Heart left ventricle (tissue), 16 donors: Measurements from ENCODE around the gene FANCI. TPM values are rescaled to one million over a fixed set of nuclear protein-coding genes. Genes with fewer than 3 reads are reported as not detected.

Experiments
- ATAC-seq, 4 donors: fragments of 200-7000 bp; cut with Tn5 transposase; one replicate each; pipeline ENCODE4 v1.9.1; 2020 to 2022; ENCODE audit warnings: moderate library complexity in 4 of 4, mild to moderate bottlenecking in 3 of 4, moderate number of reproducible peaks in 1 of 4
- DNase-seq, 5 donors: peaks; one replicate each; pipeline ENCODE4 v3.0.0-alpha.2; 2020
- H3K27ac ChIP-seq, 12 donors: fragments of 200-600 bp; sonication (generic) in 4 of 12; one replicate each; pipeline versions ENCODE4 v1.5.0 to v1.8.0; 2016 to 2022; ENCODE audit warnings: mild to moderate bottlenecking in 2 of 12
- H3K27me3 ChIP-seq, 9 donors: fragments of 200-600 bp; sonication (generic) in 2 of 9; one replicate each; pipeline versions ENCODE4 v1.5.1 to v1.8.0; 2016 to 2022; ENCODE audit warnings: mild to moderate bottlenecking in 3 of 9
- H3K36me3 ChIP-seq, 9 donors: fragments of 200-600 bp; sonication (generic) in 2 of 9; one replicate each; pipeline versions ENCODE4 v1.5.0 to v1.8.0; 2018 to 2022; ENCODE audit warnings: mild to moderate bottlenecking in 2 of 9
- H3K4me1 ChIP-seq, 12 donors: fragments of 200-600 bp; sonication (generic) in 4 of 12; one replicate each; pipeline versions ENCODE4 v1.5.0 to v1.8.0; 2016 to 2022; ENCODE audit warnings: mild to moderate bottlenecking in 3 of 12
- H3K4me3 ChIP-seq, 12 donors: fragments of 200-600 bp; sonication (generic) in 4 of 12; one replicate each; pipeline versions ENCODE4 v1.5.0 to v1.8.0; 2017 to 2022; ENCODE audit warnings: mild to moderate bottlenecking in 9 of 12, moderate library complexity in 4 of 12
- H3K9me3 ChIP-seq, 12 donors: fragments of 200-600 bp; sonication (generic) in 4 of 12; one replicate each; pipeline versions ENCODE4 v1.5.0 to v1.8.0; 2016 to 2022; ENCODE audit warnings: mild to moderate bottlenecking in 1 of 12
- POLR2A ChIP-seq, 2 donors: fragments of 450-650 bp; IDR thresholded peaks; one replicate each; pipeline ENCODE4 v1.6.1; 2017; ENCODE audit warnings: antibody characterized with exemption in 2 of 2, mild to moderate bottlenecking in 2 of 2, moderate library complexity in 2 of 2
- WGBS, 4 donors: extraction: QIAGEN DNeasy Blood & Tissue Kit in 2 of 4; methylation state at CpG; one replicate each; pipeline versions ENCODE4 v1.1.5 to v1.1.7; 2013 to 2018; 5-methylcytosine and 5-hydroxymethylcytosine counted together
- intact Hi-C, 10 donors: fragments of 100-400 bp; cut with DNase I; formaldehyde crosslinking; loops; one replicate each; pipeline versions ENCODE4 v1.11.1 to v1.14.2; 2022
- polyA plus RNA-seq, 2 donors: library from polyadenylated mRNA; stranded (reverse); fragments of 200-250 nt; gene quantifications; one replicate each; pipeline ENCODE4 v1.2.3, GENCODE V29; 2013
- total RNA-seq, 9 donors: library from RNA; depleted of rRNA in 2 of 9; stranded (reverse); fragments of >200 nt in 2 of 9; fragmentation: NEBNext Ultra II Directional in 3 of 9; extraction: Animal tissue kit (Norgen Biotek cat#: 25700) in 3 of 9; gene quantifications; one replicate each; pipeline versions ENCODE4 v1.1.0 to v1.2.4, GENCODE V29; 2016 to 2023
- TF ChIP-seq, protein P1 (sequence below), 12 donors: fragments of 200-600 bp; sonication (generic) in 4 of 12; IDR thresholded peaks; one replicate each; pipeline versions ENCODE4 v1.5.0 to v1.8.0; 2018 to 2022; ENCODE audit warnings: antibody characterized with exemption in 12 of 12, mild to moderate bottlenecking in 5 of 12
- donor health status: ischemic (EF 13 %, LVEDD 7.1; RV severe dilation, severe dysfunction).
- donor health status: healthy with polysubstance abuse.
- donor health status: DM: no; HTN: yes; CAD: no.
- donor health status: DM: no; HTN: no; CAD: no.
- donor health status: ischemic (EF 25% LVEDD 6.9; RV normal size, moderate dysfunction).
- donor health status: ischemic (EF 25% LVEDD 5.7; RV mildly dilated, moderate dysfunction).
- donor health status: healthy.
- donor health status: DM: yes; HTN: yes; CAD: no.
- donor health status: ischemic (EF 35%, LVEDD 5.7; RV mildly dilated, moderate dysfunction).
- donor health status: nonischemic (EF 11% LVEDD 7.7; RV severe dilation, severe dysfunction).
- donor health status: DM: yes; HTN: yes; CAD: no.
- donor health status: PGD.
- donor health status: ischemic (EF 29% LVEDD 5.4; RV normal size, mild dysfunction).
- donor health status: nonischemic (EF 23%, LVEDD 6.1; RV moderate dilation, normal function).

Gene FANCI
- total and polyA plus RNA-seq, 11 donors: 0.42 to 10.3 (median 1.9) TPM

DNA sequence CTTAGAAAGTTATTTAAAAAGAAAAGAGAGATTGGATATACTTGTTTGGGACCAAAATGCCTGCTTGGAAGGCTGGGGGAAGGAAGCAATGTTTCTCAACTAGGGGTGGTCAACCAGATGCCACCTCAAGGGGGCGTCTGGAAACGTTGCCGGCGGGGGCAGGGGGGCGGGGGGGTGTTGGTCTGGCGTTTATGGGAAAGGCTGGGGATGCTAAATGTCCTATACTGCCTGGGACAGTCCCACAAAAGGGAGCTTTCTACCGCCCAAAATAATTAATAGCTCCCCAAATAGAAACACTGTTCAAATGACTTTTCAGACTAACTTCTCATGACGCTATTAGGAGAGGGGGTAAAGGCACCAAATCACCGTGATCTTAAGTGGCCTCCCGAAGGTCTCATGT, 88.7 kb downstream of the FANCI start:
- TF ChIP-seq, protein P1, sequence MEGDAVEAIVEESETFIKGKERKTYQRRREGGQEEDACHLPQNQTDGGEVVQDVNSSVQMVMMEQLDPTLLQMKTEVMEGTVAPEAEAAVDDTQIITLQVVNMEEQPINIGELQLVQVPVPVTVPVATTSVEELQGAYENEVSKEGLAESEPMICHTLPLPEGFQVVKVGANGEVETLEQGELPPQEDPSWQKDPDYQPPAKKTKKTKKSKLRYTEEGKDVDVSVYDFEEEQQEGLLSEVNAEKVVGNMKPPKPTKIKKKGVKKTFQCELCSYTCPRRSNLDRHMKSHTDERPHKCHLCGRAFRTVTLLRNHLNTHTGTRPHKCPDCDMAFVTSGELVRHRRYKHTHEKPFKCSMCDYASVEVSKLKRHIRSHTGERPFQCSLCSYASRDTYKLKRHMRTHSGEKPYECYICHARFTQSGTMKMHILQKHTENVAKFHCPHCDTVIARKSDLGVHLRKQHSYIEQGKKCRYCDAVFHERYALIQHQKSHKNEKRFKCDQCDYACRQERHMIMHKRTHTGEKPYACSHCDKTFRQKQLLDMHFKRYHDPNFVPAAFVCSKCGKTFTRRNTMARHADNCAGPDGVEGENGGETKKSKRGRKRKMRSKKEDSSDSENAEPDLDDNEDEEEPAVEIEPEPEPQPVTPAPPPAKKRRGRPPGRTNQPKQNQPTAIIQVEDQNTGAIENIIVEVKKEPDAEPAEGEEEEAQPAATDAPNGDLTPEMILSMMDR (IDR thresholded peaks at IDR 0.05): peak in 8 of 12 donors; percentile 22 to 49 (median 34)
- no peak for TF ChIP-seq POLR2A (IDR thresholded peaks at IDR 0.05)
- no peaks in the 10 kb centered on the region for H3K27me3 ChIP-seq
- intact Hi-C loops: loop anchor here in 2 of 10 donors (10.0 kb wide), 2 partner anchors 242 to 418 kb away; partner anchors contain the start of genes MFGE8 (in 1 of the 2) and TICRR (in 1 of the 2)
- H3K27ac ChIP-seq: no peak overlapping the region
- H3K9me3 ChIP-seq: no peaks in the 10 kb centered on the region
- H3K4me3 ChIP-seq: peak overlapping the region in 6 of 12 donors; percentile 3 to 97 (median 86)
- peaks cover 6 to 71% (median 51%) of the 10 kb centered on the region in 12 donors for H3K4me1 ChIP-seq
- DNase-seq (no peak), ATAC-seq (no peak)
- 23 to 42% (median 31%) methylated on average over 10 of the region's 10 CpGs for WGBS, 4 donors
- H3K36me3 ChIP-seq: peaks cover 0 to 63% (median 59%) of the 10 kb centered on the region in 9 donors

- H3K4me3 ChIP-seq: peak overlapping the region; percentile 60 to 97 (median 82)
- H3K27me3 ChIP-seq: no peaks in the 10 kb centered on the region
- H3K4me1 ChIP-seq: peaks cover 6 to 68% (median 51%) of the 10 kb centered on the region in 12 donors
- no peaks in the 10 kb centered on the region for H3K9me3 ChIP-seq
- no peak for ATAC-seq
- 77 to 91% (median 88%) methylated on average over 32 to 57 of the region's 57 CpGs for WGBS, 4 donors
- H3K36me3 ChIP-seq: peaks cover 0 to 55% (median 51%) of the 10 kb centered on the region in 9 donors
- TF ChIP-seq, protein P1 (IDR thresholded peaks at IDR 0.05): no peak
- peak overlapping the region in 3 of 12 donors; percentile 94 to 95 (median 94) for H3K27ac ChIP-seq
- peak in 1 of 5 donors; percentile 64 for DNase-seq
- intact Hi-C loops: loop anchor here in 2 of 10 donors (10.0 kb wide), 2 partner anchors 242 to 418 kb away; partner anchors contain the start of genes MFGE8 (in 1 of the 2) and TICRR (in 1 of the 2)
Measured at GRCh38 chr15:89333011-89333860, 89.5 kb downstream of the FANCI start.

- DNase-seq (peak in 1 of 5 donors; percentile 73), ATAC-seq (no peak)
- TF ChIP-seq, protein P1 (IDR thresholded peaks at IDR 0.05): no peak
- no peak for TF ChIP-seq POLR2A (IDR thresholded peaks at IDR 0.05)
Measured at GRCh38 chr15:89333959-89334509, 90.3 kb downstream of the FANCI start.

More at GRCh38 chr15:89333959-89334509, 90.3 kb downstream of the FANCI start:
- intact Hi-C loops: loop anchor here in 2 of 10 donors (10.0 kb wide), 2 partner anchors 241 to 419 kb away; partner anchors contain the start of genes MFGE8 (in 1 of the 2) and TICRR (in 1 of the 2)
- WGBS, 4 donors: 2 to 5% (median 4%) methylated on average over 15 to 43 of the region's 43 CpGs
- Histone ChIP-seq H3K4me3 (peak overlapping the region; percentile 60 to 97 (median 82)), H3K36me3 (peaks cover 0 to 47% (median 43%) of the 10 kb centered on the region in 9 donors), H3K27me3 (no peaks in the 10 kb centered on the region), H3K9me3 (no peaks in the 10 kb centered on the region), H3K4me1 (peaks cover 6 to 61% (median 50%) of the 10 kb centered on the region in 12 donors), H3K27ac (peak overlapping the region; percentile 21 to 98 (median 94))
